H1 (cell line): ENCODE measurements around the gene ACOT2. TPM values are rescaled to one million over a fixed set of nuclear protein-coding genes. Genes with fewer than 3 reads are reported as not detected.

Experiments used
- CTCF ChIA-PET: fragments of 300-600 bp; sonication (Branson Sonifier 250); formaldehyde crosslinking; loops from one replicate; lab custom pipeline; 2021; ENCODE audit not compliant: partially characterized antibody; lab: Charles Lee
- POLR2A ChIA-PET: fragments of 300-600 bp; sonication (Branson Sonifier 250); formaldehyde crosslinking; loops from one replicate; lab custom pipeline; 2021; ENCODE audit warnings: inconsistent platforms; ENCODE audit not compliant: partially characterized antibody; lab: Charles Lee
- DNase-seq, 2 experiments: peaks; one replicate each; pipeline versions ENCODE4 v3.0.0 to v3.0.0-alpha.2; 2010 to 2022; ENCODE audit warnings: low spot score in 2 of 2, low read depth in 1 of 2, mixed read lengths in 1 of 2
- FAIRE-seq: peaks from 2 replicates; lab custom pipeline; 2011; peaks lifted over from hg19 to GRCh38; lab: Jason Lieb, UNC
- H2AFZ ChIP-seq: 2 replicates; pipeline ENCODE4 v1.8.1; 2012; ENCODE audit warnings: low read length, inconsistent platforms
- H2AK5ac ChIP-seq: 2 replicates; pipeline ENCODE4 v1.6.1; 2013; ENCODE audit warnings: low read depth, low read length
- H2BK120ac ChIP-seq: replicated peaks from 2 replicates; pipeline ENCODE3; 2013; ENCODE audit warnings: low read depth, low read length, inconsistent platforms
- H2BK12ac ChIP-seq: 2 replicates; pipeline ENCODE4 v1.6.1; 2013; ENCODE audit warnings: low read depth, low read length
- H2BK15ac ChIP-seq: 2 replicates; pipeline ENCODE4 v1.6.1; 2013; ENCODE audit warnings: low read length
- H2BK20ac ChIP-seq: 2 replicates; pipeline ENCODE4 v1.6.1; 2013; ENCODE audit warnings: low read length
- H2BK5ac ChIP-seq: 2 replicates; pipeline ENCODE4 v1.6.1; 2013; ENCODE audit warnings: low read depth, low read length
- H3K14ac ChIP-seq: 2 replicates; pipeline ENCODE4 v1.6.1; 2013; ENCODE audit warnings: inconsistent platforms; ENCODE audit not compliant: insufficient read length
- H3K18ac ChIP-seq: 2 replicates; pipeline ENCODE4 v1.6.1; 2013; ENCODE audit warnings: low read length; ENCODE audit errors: extremely low read depth
- H3K23ac ChIP-seq: 2 replicates; pipeline ENCODE4 v1.6.1; 2013; ENCODE audit warnings: inconsistent platforms; ENCODE audit not compliant: insufficient read length
- H3K23me2 ChIP-seq: 2 replicates; pipeline ENCODE4 v1.6.1; 2013; ENCODE audit warnings: low read depth, low read length
- H3K27ac ChIP-seq: 2 replicates; pipeline ENCODE4 v1.6.1; 2011; ENCODE audit warnings: low read depth, low read length, inconsistent platforms
- H3K27me3 ChIP-seq, 4 experiments: replicated peaks in 1 of 4; 1 replicate in 1 of 4; 2 replicates in 3 of 4; pipeline versions ENCODE4 v1.6.1 to v1.8.1; 2011 to 2013; ENCODE audit warnings: low read length in 3 of 4, mild to moderate bottlenecking in 3 of 4, inconsistent platforms in 2 of 4, mixed read lengths in 2 of 4, moderate library complexity in 1 of 4; ENCODE audit not compliant: control insufficient read depth in 3 of 4, insufficient read depth in 3 of 4; ENCODE audit errors: extremely low read depth in 1 of 4
- H3K36me3 ChIP-seq, 4 experiments: 2 replicates each; pipeline versions ENCODE4 v1.6.1 to v1.8.1; 2011 to 2013; ENCODE audit warnings: mild to moderate bottlenecking in 4 of 4, low read length in 3 of 4, moderate library complexity in 2 of 4, control low read depth in 1 of 4, inconsistent platforms in 1 of 4; ENCODE audit not compliant: insufficient read depth in 4 of 4, control insufficient read depth in 2 of 4
- H3K4ac ChIP-seq: replicated peaks from 2 replicates; pipeline ENCODE3; 2013; ENCODE audit warnings: low read length, low read depth, mixed read lengths, inconsistent platforms; ENCODE audit not compliant: insufficient read length
- H3K4me1 ChIP-seq, 4 experiments: replicated peaks in 1 of 4; 1 replicate in 1 of 4; 2 replicates in 3 of 4; pipeline versions ENCODE4 v1.6.1 to v1.8.1; 2011 to 2013; ENCODE audit warnings: low read length in 3 of 4, inconsistent platforms in 2 of 4, mixed read lengths in 1 of 4; ENCODE audit not compliant: insufficient read depth in 4 of 4, control insufficient read depth in 3 of 4
- H3K4me2 ChIP-seq, 2 experiments: 2 replicates each; pipeline versions ENCODE4 v1.6.1 to v1.8.1; 2011 to 2013; ENCODE audit warnings: low read depth in 2 of 2, low read length in 2 of 2, control low read depth in 1 of 2, inconsistent platforms in 1 of 2, mild to moderate bottlenecking in 1 of 2; ENCODE audit not compliant: insufficient read depth in 1 of 2
- H3K4me3 ChIP-seq, 4 experiments: fragments of 200-600, 300-600 bp in 1 of 4; sonication (generic), shearing (Covaris generic), sonication (Bioruptor Twin) in 1 of 4; 2 replicates each; pipeline versions ENCODE4 v1.5.1 to v1.8.1; 2011 to 2016; ENCODE audit warnings: low read length in 4 of 4, low read depth in 3 of 4, control low read depth in 2 of 4, inconsistent platforms in 2 of 4, mild to moderate bottlenecking in 2 of 4, mixed read lengths in 1 of 4, moderate library complexity in 1 of 4; ENCODE audit not compliant: insufficient read depth in 2 of 4; ENCODE audit errors: extremely low read depth in 1 of 4
- H3K56ac ChIP-seq: replicated peaks from 2 replicates; pipeline ENCODE3; 2013; ENCODE audit warnings: low read depth, mild to moderate bottlenecking, mixed read lengths, low read length, inconsistent platforms; ENCODE audit not compliant: insufficient read length
- H3K79me1 ChIP-seq: 2 replicates; pipeline ENCODE4 v1.6.1; 2013; ENCODE audit warnings: low read depth, low read length, control low read depth
- H3K79me2 ChIP-seq, 2 experiments: 2 replicates each; pipeline versions ENCODE4 v1.6.1 to v1.8.1; 2012 to 2013; ENCODE audit warnings: low read length in 2 of 2, mild to moderate bottlenecking in 2 of 2, inconsistent platforms in 1 of 2; ENCODE audit not compliant: insufficient read depth in 2 of 2, control insufficient read depth in 1 of 2
- H3K9ac ChIP-seq, 4 experiments: replicated peaks in 1 of 4; 1 replicate in 1 of 4; 2 replicates in 3 of 4; pipeline versions ENCODE4 v1.6.1 to v1.8.1; 2011 to 2013; ENCODE audit warnings: low read depth in 3 of 4, low read length in 3 of 4, control low read depth in 2 of 4, mild to moderate bottlenecking in 2 of 4, moderate library complexity in 2 of 4, inconsistent platforms in 1 of 4; ENCODE audit errors: extremely low read depth in 1 of 4
- H3K9me3 ChIP-seq, 2 experiments: 2 replicates each; pipeline versions ENCODE4 v1.6.1 to v1.8.1; 2012 to 2013; ENCODE audit warnings: mild to moderate bottlenecking in 2 of 2, moderate library complexity in 2 of 2, control low read depth in 1 of 2, inconsistent platforms in 1 of 2, low read depth in 1 of 2, low read length in 1 of 2, mixed read lengths in 1 of 2; ENCODE audit not compliant: insufficient read depth in 2 of 2
- H4K20me1 ChIP-seq, 2 experiments: replicated peaks in 1 of 2; 2 replicates each; pipeline versions ENCODE3 to v1.8.1; 2011 to 2013; ENCODE audit warnings: inconsistent platforms in 2 of 2, low read length in 2 of 2, mild to moderate bottlenecking in 1 of 2; ENCODE audit not compliant: insufficient read depth in 2 of 2, control insufficient read depth in 1 of 2
- H4K5ac ChIP-seq: 2 replicates; pipeline ENCODE4 v1.6.1; 2013; ENCODE audit warnings: low read length, low read depth, mixed read lengths, inconsistent platforms; ENCODE audit not compliant: insufficient read length
- H4K8ac ChIP-seq: 2 replicates; pipeline ENCODE4 v1.8.0; 2013; ENCODE audit warnings: mild to moderate bottlenecking, moderate library complexity, low read length, inconsistent platforms; ENCODE audit not compliant: insufficient read depth; ENCODE audit errors: extremely low read depth
- H4K91ac ChIP-seq: replicated peaks from 2 replicates; pipeline ENCODE3; 2013; ENCODE audit warnings: low read length, mixed read lengths, inconsistent platforms; ENCODE audit not compliant: insufficient read length
- CEBPB ChIP-seq: IDR thresholded peaks from 2 replicates; pipeline ENCODE4 v1.6.1; 2012; ENCODE audit warnings: low read depth, low read length
- WGBS, 2 experiments: shearing (Covaris generic) in 1 of 2; methylation state at CpG; one replicate each; pipeline versions ENCODE4 v1.1.6 to v1.1.7; 2013 to 2015; ENCODE audit warnings: low lambda C conversion rate in 2 of 2, mixed read lengths in 2 of 2, inconsistent platforms in 1 of 2, low coverage in 1 of 2, missing lambda C conversion rate in 1 of 2; ENCODE audit not compliant: insufficient replicate concordance in 2 of 2, insufficient coverage in 1 of 2, insufficient read length in 1 of 2; ENCODE audit errors: extremely low coverage in 1 of 2, missing lambda C conversion rate in 1 of 2; 5-methylcytosine and 5-hydroxymethylcytosine counted together
- polyA plus RNA-seq, 7 experiments: library from polyadenylated mRNA; depleted of rRNA in 3 of 7; stranded (reverse) in 5 of 7; unstranded in 2 of 7; fragments of >200 nt in 5 of 7; fragments of 200-250 nt in 2 of 7; gene quantifications; 1 replicate in 5 of 7; 2 replicates in 1 of 7; 4 replicates in 1 of 7; pipeline versions ENCODE4 v1.2.1 to v1.2.3, GENCODE V29; 2011 to 2013; ENCODE audit warnings: missing spikeins in 2 of 7, mixed read lengths in 2 of 7
- total RNA-seq: library from RNA; stranded (reverse); fragmentation: NEBNext Ultra II Directional; extraction: Animal tissue kit (Norgen Biotek cat#: 25700); gene quantifications from 2 replicates; pipeline ENCODE4 v1.2.1, GENCODE V29; 2021

The ACOT2 gene
- total and polyA plus RNA-seq, 2 of the 8 experiments (the other 6 are each of a cell fraction or from before 2014, with no cell fraction given): 5.8 to 5.9 TPM

GRCh38 chr14:73602994-73603393 lies 34.0 kb downstream of the ACOT2 start:
- Histone ChIP-seq H3K27ac (no peak overlapping the region), H3K9me3 (peaks cover 3 to 6% of the 10 kb centered on the region in 2 experiments; a peak in 1 of 4 replicates), H3K4me3 (no peak overlapping the region), H3K27me3 (no peaks in the 10 kb centered on the region), H3K4me1 (no peaks in the 10 kb centered on the region), H3K79me2 (no peaks in the 10 kb centered on the region), H3K23ac (no peak overlapping the region), H2AFZ (no peak overlapping the region), H4K20me1 (no peaks in the 10 kb centered on the region), H3K4ac (no peak overlapping the region), H4K91ac (no peak overlapping the region), H2BK12ac (no peak overlapping the region), H2AK5ac (no peak overlapping the region), H2BK5ac (no peak overlapping the region), H3K14ac (no peak overlapping the region), H3K79me1 (no peaks in the 10 kb centered on the region), H3K18ac (no peak overlapping the region), H4K8ac (no peak overlapping the region), H3K56ac (no peak overlapping the region), H3K36me3 (no peaks in the 10 kb centered on the region), H4K5ac (no peak overlapping the region), H2BK20ac (no peak overlapping the region), H3K4me2 (no peak overlapping the region), H2BK15ac (no peak overlapping the region), H3K9ac (no peak overlapping the region), H2BK120ac (no peak overlapping the region), H3K23me2 (no peaks in the 10 kb centered on the region)
- ChIA-PET POLR2A (no interaction called here), CTCF (interaction anchor here (0.6 to 1.0 kb wide), 2 partner anchors 39 to 80 kb away, joined by 3 read pairs; no protein-coding TSS in a partner anchor)
- no peak for FAIRE-seq
- DNase-seq: no peak
- WGBS, 2 experiments: 82% methylated on average over 3 of the region's 3 CpGs; no CpG with 5 or more reads in 1 of the 2 experiments
- no peak for TF ChIP-seq CEBPB
